NCI-H345 treated with DMSO at 0.1 percent for 48 hours (cell line): ENCODE results near the gene TPCN2.

ENCODE experiments used
- DNase-seq: peaks from one replicate; lab custom pipeline; 2025; ENCODE audit not compliant: unreplicated experiment; lab: John Stamatoyannopoulos, UW

TPCN2 gene

DNA sequence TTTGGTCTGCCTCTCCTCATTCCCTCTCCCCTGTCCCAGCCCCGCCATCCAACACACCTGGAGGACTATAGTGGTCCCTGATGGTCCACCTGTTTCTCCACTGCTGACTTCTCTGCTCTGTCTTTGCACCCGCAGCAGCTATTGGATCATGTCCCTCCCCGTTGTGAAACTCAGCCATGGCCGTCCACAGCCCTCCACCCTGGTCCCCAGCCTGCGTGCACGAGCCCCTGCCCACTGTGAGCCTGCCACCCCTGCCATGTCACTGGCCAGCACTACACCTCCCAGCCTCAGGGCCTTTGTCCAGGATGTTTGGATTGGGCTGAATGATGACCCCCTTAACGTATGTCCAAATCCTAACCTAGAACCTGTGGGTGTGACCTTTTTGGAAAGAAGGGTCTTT, 59.3 kb downstream of the TPCN2 start:
- DNase-seq: no peak

DNA sequence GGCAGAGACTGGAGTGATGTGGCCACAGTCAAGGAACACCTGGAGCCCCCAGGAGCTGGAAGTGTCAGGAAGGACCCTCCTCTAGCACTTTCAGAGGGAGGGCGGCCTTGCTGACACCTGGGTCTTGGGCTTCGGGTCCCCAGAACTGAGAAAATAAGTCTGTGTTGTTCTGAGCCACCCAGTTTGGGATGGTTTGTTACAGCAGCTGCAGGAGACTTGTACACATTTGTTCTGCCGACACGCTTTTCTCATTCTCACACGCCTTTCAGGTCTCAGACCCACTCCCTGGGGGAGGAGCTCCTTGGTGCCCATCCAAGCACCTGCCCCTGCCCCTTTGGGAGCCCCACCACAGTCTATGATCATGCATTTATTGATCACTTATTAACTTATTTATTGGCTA, 59.8 kb downstream of the TPCN2 start:
- no peak for DNase-seq

DNA sequence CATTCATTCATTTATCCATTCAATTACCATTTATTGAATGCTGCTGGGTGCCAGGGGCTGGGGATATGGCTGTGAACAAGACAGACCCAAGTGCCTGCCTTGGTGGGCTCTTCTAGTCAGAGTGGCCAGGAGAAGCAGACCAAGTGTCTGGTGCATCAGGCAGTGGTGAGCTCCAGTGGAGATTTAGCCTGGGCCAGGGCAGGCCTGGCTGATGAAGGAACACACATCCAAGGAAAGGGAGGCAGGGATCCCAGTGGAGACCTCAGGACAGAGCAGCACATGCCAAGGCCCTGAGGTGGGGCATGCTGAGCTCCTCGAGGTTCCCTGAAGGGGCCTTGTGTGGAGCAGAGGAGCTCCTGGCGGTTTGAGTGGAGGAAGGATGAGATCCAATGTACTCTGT, 60.4 kb downstream of the TPCN2 start:
- DNase-seq: no peak

DNA sequence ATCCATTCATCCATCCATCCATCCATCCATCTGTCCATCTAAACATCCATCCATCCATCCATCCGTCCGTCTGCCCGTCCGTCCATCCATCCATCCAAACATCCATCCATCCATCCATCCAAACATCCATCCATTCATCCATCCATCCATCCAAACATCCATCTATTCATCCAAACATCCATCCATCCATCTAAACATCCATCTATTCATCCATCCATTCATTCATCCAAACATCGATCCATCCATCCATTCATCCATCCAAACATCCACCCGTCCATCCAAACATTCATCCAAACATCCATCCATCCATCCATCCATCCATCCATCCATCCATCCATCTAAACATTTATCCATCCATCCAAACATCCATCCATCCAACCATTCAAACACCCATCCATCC, 61.7 kb downstream of the TPCN2 start:
- DNase-seq: no peak

DNA sequence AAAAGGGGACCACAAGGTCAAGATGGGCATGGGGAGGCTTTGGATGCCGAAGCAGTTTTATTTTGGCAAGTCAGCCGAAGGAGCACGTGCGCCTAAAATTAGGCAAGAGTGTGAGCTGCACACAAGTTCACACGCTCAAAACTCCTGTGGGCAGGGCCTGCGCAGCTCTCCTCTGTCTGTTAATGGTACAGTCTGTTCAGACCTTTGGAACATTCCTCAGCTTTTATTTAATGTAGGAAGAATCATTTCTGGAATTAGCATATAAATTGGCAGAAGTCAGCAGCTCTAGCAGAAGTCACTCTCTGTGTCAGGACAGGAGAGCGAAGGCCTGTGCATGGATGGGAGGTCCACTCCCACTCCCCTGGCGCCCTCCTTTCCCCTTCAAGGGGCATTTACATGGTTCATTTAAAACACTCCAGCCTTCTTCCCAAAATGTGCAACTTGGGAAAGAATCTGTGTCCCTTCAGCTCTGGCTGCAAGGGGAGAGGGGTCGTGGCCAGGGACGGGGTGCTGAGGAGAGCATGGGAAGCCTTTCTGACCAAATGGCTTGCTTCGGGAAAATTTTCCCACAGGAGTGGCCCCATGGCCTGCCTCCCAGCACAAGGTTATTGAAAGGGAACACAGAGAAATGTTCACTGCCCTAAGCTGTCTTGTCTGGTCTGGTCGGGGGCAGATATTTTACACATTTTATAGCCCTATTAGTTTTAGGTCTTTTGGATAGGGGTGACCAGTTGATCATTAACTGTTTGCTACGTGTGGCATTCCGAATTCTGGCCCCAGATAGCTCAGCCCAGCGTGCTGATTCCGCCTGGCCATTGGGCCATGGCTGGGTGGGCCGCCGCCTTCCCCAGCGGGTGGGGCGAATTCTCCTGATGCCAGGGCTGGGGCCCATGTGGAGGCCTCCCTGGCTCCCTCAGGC, 63.2 kb downstream of the TPCN2 start:
- no peak for DNase-seq

DNA sequence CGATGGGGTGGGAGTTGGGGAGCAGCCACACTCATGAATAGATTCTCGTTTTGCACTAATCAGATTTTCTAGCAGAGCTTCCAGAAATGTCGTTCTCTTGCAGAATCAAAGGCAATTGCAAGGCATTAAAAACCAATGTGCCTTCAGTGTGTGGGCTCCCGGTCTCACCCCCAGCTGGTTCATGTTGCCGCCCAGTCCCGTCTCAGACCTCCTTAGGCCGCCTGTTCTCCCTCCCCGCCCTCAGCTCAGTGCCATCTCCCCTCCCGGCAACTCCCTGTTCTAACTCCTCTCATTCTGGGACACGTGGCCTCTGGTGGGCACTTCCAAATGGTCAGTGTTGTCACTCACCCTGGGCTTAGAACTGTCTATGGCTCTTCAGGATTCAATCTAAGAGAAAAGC, 64.5 kb downstream of the TPCN2 start:
- no peak for DNase-seq

DNA sequence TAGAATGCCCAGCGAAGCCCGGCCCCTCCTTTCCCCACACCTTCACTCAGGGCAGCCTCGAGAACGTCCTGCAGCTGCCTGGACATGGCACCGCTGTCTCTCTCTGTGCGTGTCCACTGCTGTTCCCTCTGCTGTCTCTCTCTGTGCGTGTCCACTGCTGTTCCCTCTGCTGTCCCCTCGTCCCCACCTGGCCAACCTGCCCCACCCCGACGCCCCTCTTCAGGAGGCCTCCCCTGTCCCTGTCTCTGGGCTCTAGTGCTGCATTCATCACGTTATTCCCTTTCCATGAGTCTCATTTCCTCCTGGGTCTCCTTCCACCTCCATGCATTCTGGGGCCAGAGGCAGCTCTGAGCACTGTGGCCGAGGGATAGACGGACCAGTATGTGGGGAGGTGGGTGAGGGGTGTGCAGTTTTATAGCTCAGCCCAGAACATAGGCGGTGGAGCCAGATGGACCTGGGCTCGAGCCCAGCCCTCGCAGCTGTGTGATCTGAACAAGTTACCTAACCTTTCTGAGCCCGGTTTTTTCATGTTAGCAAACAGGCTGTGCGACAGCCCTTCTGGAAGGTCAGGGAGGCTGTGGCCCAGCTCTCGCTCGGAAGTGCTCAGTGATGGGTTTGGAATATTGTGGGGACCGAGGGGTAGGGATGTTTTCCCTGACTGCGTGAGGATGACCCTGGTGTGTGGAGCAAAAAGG, 65.1 kb downstream of the TPCN2 start:
- no peak for DNase-seq

DNA sequence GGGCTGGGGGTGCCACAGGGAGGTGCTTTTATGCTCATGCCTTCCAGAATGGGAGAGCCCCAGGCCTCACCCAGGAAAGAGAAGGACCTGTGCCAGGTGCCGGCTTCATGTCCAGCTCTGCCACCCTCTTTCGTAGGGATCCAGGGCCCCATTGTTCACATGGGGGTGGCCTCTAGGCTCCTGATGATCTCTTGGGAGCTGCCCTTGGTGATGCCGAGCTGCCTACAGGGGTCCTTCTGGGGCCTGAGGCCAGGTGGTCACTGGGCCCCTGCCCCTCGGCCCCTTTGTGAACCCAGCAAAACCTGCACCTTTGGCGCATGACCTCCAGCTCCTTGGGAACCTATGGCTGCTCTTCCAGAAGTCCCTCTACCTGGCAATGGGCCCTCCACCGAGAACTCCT, 65.6 kb downstream of the TPCN2 start:
- no peak for DNase-seq

DNA sequence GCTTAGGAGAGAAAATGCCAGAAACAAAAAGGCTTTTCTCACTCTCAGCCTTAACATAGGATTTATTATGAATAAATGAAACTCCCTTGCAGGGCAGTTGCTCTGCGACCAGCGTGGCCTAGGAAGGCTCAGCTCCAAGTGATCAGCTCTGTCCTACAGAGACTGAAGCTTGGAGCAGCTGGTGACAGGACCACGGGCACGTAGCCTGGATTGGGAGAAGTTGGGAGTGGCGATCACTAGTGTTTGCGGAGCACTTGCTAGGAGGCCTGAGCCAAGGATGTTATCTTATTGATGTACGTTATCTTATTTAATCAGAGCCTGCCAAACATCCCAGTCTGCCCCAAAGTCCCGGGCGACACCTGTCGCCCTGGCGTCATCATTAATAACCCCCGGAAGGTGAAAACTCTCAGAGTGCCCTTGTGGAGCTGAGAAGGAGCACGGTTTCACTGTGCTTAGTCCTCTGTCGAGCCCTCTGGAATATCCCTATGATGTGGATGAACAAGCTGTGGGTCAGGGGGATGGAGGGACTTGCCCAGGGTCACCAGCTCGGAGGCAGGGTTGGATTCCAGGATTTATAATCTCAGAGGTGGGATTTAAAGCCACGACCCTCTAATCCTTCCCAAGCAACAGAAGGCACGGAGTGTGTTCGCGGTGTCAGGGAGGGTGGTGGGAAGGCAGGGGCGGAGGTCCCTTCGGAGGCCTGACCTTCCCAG, 66.2 kb downstream of the TPCN2 start:
- DNase-seq: no peak

DNA sequence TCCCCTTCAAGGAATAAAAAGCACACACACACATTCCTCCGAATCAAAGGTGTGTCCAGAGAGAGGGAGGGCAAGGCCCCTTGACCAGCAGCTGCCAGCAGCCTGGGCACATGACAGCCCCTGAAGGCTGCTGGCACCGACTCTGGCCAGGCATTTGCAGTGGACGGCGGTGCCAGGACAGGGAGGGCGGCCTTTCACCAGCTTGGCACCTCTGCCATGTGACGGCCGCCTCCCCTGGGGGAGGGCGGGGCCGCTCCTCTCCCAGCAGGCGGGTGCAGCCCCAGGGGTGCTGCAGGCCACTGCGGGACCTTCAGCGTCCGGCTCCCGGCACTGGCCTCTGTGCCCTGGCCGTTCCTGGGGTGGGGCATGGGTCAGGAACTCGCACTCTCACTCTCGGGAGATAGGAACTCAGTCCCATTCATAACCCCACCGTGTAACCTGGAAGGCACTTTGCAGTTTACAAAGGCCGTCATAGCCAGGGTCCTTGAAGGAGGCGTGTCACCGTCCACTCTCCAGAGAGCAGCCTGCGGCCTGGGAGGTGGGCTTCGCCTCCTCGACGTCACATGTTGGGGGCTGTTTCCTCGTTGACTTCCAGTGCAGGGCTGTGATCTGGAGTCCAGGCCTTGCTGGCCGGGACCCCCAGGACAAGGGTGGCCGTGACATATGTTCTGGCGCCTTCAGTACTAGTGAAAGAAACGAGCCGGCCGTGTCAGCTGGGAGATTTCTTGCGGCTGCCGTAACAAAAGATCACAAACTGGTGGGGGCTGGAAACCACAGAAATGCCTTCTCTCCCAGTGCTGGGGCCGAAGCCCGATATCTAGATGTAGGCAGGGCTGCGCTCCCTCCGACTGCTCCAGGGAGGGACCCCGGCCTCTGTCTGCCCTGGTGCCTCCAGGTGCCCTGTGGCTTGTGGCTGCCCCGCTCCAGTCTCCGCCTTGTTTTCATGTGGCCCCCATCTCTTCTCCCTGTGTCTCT, 67.1 kb downstream of the TPCN2 start:
- DNase-seq: no peak

DNA sequence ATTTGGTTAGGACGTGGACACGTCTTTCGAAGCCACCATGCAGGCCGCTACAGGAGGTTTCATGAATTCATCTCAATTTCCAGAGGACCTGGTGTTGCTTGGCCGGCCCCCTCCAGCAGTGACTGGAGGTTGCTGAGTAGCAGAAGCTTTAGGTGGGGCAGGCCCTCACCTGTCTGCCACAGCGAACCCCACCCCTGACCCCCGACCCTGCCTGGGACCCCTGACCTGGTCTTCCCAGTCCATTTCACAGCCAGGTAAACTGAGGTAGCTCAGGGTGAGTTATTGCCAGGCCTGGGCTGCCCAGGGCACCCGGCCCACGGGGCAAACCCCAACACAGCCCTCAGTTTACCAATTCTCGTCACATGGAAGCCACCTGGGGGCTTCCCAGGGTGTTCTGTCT, 67.9 kb downstream of the TPCN2 start:
- DNase-seq: no peak

DNA sequence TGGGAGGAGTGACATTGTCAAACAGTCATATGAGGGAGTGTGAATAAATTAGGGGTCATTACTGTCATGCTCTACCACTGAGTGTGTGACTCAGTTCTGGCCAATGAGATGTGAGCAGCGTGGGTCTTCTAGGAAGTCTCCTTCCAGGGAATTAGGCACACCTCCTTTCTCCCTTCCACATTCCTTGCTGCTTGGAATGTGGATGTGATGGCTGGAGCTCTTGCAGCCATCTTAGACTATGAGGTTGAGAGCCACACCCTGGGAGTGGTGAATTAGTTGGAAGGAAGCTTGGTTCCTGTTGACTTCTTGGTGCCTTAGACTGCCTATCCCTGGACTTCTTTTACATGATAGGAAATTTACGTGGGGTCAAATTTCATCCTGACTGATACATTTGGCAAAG, 70.5 kb downstream of the TPCN2 start:
- DNase-seq: no peak

DNA sequence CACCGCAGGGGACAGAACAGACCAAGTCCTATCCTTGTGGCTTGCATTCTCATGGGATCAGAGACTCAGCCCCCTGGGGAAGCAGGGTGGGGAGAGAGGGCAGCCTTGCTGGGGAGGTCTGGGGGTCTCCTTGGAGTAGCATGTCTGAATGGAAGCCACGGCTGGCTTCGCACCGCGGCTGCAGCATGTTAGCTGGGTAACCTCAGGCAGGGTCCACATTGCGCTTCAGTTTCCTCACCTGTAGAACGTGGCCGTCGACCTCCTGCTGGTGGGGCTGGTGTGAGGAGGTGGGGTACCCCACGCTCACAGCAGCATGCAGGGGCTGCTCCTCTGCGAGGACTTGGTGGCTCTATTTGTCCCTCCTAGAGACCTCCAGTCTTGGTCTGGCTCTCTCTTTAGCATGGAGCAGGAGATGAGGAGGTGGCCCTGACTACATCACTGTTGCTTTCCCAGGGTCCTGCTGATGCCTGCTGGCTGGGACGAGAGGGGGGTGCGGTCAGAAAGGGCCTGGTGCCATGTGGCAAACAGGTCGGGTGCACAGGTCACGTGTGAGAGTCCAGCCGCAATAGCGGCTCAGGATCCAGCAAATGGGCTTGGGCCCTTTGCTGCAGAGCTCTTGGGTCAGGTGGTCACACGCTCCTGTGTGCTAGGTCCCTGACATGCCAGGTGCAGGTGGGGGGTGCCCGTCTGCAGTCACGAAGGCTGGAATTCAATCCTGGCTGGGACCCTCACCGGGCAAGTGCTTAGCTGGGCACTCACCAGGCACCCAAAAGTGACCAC, 71.6 kb downstream of the TPCN2 start:
- DNase-seq: no peak

DNA sequence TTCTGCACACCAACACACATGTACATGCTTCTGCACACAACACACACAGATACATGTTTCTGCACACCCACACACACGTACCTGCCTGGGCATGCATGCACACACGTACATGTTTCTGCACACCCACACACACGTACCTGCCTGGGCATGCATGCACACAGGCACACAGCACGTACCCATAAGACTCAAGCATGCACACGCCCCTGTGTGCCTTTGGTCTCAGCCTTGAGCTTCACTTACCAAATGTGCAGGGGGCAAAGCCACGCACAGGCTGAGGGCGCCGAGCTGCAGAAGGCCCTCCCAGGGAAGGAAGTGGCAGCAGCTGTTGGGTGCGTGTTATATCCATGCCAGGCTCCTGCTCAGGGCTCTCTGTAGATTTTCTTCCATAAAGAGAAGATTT, 72.3 kb downstream of the TPCN2 start:
- DNase-seq: no peak

DNA sequence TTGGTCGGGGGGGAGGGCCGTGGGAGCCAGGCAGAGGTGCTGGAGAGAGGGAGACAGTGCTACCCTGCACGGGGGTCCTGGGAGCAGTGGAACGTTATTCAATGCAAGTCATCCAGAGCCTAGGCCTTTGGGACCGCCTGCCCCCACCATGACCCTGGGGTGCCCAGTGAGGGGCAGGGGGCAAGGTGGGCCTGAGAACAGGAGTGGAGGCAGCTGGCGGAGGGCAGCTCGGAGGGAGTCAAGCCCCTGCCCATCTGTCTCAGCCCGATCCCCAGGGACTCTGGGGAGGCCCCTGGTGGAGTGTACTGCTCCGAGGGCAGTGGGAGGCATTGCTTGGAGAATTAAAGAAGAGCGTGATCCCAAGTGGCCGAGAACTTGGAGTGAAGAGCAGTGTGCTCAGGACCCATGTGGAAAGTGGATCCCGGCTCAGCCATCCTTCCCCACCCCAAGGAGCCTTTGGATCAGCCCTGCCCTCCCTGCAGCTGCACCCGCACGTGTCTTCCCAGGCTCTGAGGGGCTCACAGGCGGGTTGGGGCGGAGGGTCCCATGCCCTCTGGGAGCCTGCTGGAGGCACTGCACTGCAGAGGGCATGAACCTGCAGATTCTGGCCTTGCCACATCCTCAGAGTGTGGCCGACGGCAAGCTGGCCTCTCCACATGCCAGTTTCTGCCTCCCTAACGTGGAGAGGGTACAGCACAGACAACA, 73.0 kb downstream of the TPCN2 start:
- DNase-seq: no peak

DNA sequence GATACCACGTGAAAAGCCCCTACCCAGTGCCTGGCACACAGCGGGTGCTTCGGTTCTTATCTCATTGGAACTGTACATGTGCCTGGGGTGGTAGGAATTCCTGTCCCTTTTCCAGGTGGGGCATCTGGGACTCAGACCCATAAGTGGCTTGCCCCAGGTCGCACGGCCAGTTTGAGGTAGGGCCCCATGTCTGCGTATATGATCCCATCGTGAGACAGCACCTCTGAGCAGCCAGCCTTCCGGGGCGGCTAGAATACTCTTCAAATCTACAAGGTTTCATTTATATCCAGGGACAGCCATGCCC, 73.5 kb downstream of the TPCN2 start:
- DNase-seq: no peak

DNA sequence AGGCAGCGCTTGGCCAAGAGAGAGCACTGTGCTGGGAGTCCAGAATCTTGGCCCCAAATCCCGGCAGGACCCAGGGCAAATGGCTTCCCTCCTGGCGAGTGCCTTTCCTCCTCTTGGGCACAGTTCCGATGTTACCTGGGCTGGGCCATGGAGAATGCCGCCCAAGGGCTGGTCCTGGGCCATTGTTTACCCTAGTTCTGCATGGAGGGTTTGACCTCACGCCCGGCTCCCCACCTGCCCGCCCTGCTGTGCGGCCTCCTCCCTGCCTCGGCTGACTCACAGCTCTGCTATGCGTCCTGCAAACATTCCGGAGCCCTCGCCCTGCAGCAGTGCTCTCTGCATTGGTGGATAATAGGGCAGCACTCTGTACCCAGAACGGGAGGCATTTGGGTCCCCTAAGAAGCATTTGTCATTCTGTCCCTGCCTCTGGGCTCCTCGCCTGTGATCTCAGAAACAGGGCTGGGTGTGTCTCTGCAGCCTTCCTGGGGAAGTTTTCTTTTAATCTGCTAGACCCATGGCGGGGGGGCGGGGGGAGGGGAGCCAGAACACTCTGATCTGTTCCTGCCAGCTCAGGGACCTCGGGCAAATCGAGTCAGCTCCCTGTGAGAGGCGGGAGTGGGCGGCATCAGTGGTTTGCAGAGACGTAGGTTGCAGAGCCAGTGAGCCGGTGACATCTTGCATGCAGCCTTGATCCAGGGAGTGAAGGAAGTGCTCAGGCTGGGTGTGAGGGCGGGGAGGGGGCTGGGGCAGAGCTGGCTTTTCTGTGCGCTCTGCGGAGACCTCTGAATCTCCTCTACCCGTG, 74.1 kb downstream of the TPCN2 start:
- no peak for DNase-seq

DNA sequence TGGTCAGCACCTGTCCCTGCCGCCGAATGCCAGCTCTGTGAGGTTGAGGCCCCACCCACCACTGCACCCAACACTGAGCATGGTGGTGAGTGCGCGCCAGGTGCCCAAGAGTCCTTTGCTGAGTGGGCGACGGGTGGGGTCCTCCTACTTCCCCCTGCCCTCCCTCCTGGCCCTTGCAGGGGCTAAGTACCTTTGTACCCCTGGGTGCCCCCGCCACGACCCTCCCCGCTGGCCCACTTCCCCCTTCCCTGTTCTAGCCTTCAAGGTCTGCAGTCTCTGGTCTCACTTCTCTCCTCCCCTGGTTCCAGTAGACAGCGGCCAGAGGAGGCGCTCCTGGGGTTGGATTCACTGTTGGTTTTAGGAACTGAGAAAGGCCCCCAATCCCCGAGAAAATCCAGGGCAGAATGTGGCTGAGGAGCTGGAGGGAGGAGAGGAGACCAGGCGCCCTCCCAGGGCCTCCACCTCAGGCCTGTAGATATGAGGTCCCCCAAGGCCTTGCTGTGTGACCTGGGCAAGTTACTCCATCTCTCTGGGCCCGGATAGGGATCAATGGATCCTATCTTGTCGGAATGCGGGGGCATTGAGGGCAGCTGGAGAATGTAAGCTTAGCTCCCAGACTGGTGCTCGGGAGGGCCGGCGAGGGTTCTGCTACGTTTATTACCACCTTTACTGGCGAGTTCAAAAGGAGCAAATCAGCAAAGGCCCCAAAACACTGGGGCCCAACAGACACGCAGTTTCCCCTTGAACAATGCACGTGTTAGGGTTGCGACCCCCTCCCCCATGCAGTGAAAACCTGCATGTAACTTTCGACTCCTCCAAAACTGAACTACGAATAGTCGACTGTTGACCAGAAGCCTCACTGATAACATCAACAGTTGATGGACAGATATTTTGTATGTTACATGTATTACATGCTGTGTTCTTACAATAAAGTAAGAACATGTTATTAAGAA, 75.1 kb downstream of the TPCN2 start:
- no peak for DNase-seq
